Measurements from ENCODE around the gene CYB561D1. TPM values are rescaled to one million over a fixed set of nuclear protein-coding genes. Genes with fewer than 3 reads are reported as not detected.

The CYB561D1 gene
- total RNA-seq, 4 donors from 2014 or later = 11.3 to 22.7 (median 17.8) TPM

DNA sequence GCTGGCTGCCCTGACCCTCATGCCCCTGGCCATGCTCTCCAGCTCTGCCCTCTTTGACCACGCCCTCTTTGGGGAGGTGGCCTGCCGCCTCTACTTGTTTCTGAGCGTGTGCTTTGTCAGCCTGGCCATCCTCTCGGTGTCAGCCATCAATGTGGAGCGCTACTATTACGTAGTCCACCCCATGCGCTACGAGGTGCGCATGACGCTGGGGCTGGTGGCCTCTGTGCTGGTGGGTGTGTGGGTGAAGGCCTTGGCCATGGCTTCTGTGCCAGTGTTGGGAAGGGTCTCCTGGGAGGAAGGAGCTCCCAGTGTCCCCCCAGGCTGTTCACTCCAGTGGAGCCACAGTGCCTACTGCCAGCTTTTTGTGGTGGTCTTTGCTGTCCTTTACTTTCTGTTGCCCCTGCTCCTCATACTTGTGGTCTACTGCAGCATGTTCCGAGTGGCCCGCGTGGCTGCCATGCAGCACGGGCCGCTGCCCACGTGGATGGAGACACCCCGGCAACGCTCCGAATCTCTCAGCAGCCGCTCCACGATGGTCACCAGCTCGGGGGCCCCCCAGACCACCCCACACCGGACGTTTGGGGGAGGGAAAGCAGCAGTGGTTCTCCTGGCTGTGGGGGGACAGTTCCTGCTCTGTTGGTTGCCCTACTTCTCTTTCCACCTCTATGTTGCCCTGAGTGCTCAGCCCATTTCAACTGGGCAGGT is 49.5 kb downstream of the CYB561D1 start:
- no peak overlapping the region for H3K4me3 ChIP-seq (ENCODE audit: low read depth, poor library complexity, severe bottlenecking)
- TF ChIP-seq, protein P1, sequence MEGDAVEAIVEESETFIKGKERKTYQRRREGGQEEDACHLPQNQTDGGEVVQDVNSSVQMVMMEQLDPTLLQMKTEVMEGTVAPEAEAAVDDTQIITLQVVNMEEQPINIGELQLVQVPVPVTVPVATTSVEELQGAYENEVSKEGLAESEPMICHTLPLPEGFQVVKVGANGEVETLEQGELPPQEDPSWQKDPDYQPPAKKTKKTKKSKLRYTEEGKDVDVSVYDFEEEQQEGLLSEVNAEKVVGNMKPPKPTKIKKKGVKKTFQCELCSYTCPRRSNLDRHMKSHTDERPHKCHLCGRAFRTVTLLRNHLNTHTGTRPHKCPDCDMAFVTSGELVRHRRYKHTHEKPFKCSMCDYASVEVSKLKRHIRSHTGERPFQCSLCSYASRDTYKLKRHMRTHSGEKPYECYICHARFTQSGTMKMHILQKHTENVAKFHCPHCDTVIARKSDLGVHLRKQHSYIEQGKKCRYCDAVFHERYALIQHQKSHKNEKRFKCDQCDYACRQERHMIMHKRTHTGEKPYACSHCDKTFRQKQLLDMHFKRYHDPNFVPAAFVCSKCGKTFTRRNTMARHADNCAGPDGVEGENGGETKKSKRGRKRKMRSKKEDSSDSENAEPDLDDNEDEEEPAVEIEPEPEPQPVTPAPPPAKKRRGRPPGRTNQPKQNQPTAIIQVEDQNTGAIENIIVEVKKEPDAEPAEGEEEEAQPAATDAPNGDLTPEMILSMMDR (IDR thresholded peaks at IDR 0.05) = no peak
- TF ChIP-seq POLR2A (IDR thresholded peaks at IDR 0.05) = no peak
- no peak for DNase-seq (ENCODE audit: low spot score in 2 of 2)
- intact Hi-C loops (cut with DNase I; ENCODE audit: low total_unique reads) = loop anchor here (10.0 kb wide), 2 partner anchors 81 to 441 kb away; partner anchors contain the start of gene AHCYL1
- WGBS, 2 donors = 89 to 91% methylated on average over 23 to 24 of the region's 24 CpGs

DNA sequence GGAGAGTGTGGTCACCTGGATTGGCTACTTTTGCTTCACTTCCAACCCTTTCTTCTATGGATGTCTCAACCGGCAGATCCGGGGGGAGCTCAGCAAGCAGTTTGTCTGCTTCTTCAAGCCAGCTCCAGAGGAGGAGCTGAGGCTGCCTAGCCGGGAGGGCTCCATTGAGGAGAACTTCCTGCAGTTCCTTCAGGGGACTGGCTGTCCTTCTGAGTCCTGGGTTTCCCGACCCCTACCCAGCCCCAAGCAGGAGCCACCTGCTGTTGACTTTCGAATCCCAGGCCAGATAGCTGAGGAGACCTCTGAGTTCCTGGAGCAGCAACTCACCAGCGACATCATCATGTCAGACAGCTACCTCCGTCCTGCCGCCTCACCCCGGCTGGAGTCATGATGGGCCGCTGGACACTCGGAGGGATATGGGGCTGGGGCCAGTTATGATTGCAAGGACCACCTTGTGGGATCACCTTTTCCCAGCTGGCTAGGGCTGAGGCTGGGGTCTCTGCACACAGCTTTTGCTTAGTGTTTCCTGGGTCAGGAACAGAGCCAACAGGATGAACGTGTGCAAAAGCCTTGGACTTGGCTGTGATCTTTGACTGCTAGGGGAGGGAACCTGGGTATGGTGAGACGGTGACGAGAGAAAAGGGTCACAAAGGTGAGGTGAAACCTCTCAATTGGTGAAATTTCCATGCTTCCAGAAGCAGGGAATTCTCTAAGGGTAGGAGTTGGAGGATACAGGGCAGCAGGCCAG is 50.3 kb downstream of the CYB561D1 start:
- intact Hi-C loops (cut with DNase I; ENCODE audit: low total_unique reads) = loop anchor here (10.0 kb wide), 2 partner anchors 81 to 441 kb away; partner anchors contain the start of gene AHCYL1
- no peak overlapping the region for H3K4me3 ChIP-seq (ENCODE audit: low read depth, poor library complexity, severe bottlenecking)
- 79% methylated on average over 14 of the region's 14 CpGs for WGBS, 2 donors
- TF ChIP-seq, protein P1 (IDR thresholded peaks at IDR 0.05) = no peak
- no peak for TF ChIP-seq POLR2A (IDR thresholded peaks at IDR 0.05)
- no peak for DNase-seq (ENCODE audit: low spot score in 2 of 2)

DNA sequence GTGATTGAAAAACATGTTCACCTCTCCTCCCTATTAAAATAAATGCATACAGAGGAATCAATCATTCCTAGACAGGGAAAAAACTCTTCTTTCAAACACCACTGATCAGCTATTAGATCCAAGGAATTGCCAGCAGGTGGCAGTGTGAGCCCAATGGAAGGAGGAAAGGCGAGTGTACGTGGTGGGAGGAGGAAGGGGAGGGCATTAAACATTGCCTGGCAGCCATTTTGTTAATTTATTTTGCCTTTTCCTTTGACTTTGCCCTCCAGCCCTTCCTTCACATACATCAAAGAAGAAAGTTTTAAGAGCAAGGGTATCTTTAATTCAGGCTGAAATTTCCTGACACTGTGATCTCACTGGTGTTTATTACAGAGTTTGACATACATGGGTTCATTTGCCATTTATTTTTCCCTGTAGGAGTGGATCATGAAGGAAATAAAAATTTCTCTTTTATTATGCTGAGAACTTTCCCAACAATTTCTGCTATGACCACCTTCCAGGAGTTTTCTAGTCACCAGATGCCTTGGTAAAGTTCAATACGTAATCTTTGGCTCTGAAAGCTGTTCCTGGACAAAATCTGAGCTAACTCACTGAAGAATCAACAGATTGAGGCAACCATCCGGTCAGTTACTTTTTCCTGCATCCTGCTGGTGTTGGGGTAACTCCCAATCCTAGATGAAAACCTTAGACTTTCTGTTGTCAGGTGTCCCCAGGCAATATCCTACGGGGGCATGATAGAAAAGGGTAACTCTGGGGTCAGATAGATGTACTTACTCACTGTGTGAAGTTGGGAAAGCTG is 52.6 kb downstream of the CYB561D1 start:
- TF ChIP-seq, protein P1 (IDR thresholded peaks at IDR 0.05) = no peak
- TF ChIP-seq POLR2A (IDR thresholded peaks at IDR 0.05) = no peak
- no peak overlapping the region for H3K4me3 ChIP-seq (ENCODE audit: low read depth, poor library complexity, severe bottlenecking)
- 15 to 20% methylated on average over 5 of the region's 5 CpGs for WGBS, 2 donors
- peak; percentile 88 to 97 for DNase-seq (ENCODE audit: low spot score in 2 of 2)
- intact Hi-C loops (cut with DNase I; ENCODE audit: low total_unique reads) = loop anchor here (5.0 to 10.0 kb wide), 3 partner anchors 78 to 438 kb away; partner anchors contain the start of gene AHCYL1

DNA sequence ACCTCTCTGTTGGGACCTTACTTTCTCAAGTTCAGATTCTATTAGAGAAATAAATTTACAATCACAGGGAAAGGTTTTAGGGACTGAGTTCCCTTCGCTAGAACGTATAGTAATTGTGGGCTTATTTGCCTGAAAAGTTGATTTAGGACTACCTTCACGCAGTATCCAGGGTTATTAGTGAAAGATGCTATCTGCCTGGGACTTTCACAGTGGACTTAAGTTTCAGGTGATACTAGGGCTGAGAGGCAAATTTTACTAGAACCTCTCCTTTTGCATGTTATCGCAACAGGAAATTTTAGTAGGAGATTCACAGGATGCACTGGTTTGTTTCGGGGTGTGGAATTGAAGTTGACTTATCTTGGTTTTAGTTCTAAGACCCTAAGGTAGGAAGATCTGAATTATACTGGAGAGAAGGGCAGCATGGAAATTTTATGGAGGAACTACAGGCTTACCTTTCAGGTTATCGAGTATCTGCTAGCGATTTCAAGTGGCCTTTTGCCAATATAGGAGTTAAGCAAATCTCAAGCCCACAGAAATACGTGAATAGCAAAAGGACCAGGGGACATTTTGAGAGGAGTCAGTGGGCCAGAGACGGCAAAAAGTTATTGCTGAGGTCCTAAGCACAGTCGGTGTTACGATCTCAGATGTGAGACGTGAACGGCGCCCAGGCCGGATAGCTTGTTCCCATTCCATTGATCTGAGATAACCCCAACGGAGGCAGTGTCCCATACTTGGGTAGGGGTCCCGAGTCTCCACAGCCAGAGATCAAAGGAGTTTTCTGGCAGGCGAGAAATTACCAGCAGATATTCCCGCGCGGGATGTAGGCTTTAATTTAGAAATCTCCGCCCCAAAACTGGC is 53.8 kb downstream of the CYB561D1 start:
- H3K4me3 ChIP-seq (ENCODE audit: low read depth, poor library complexity, severe bottlenecking) = peak overlapping the region; percentile 83
- no peak for DNase-seq (ENCODE audit: low spot score in 2 of 2)
- TF ChIP-seq POLR2A (IDR thresholded peaks at IDR 0.05) = no peak
- TF ChIP-seq, protein P1 (IDR thresholded peaks at IDR 0.05) = no peak
- WGBS, 2 donors = 8 to 9% methylated on average over 22 of the region's 22 CpGs
- intact Hi-C loops (cut with DNase I; ENCODE audit: low total_unique reads) = loop anchor here (5.0 to 10.0 kb wide), 3 partner anchors 77 to 437 kb away; partner anchors contain the start of gene AHCYL1

Data from lower leg skin (tissue), 4 donors.